Epithelial cell of esophagus (primary cell): ENCODE results near the gene PLEKHA7.

Experiments used
- DNase-seq: peaks from one replicate; pipeline ENCODE4 v3.0.0; 2010; ENCODE audit warnings: low read depth
- H3K4me3 ChIP-seq: 2 replicates; pipeline ENCODE4 v1.5.1; 2011; ENCODE audit warnings: mild to moderate bottlenecking, low read length, control low read depth
- CTCF ChIP-seq: IDR thresholded peaks from 2 replicates; pipeline ENCODE4 v1.5.1; 2011; ENCODE audit warnings: low read depth, mild to moderate bottlenecking, low read length, control low read depth, inconsistent platforms; ENCODE audit not compliant: insufficient read depth; ENCODE audit errors: missing control alignments

The PLEKHA7 gene

GRCh38 chr11:16984229-16984628, 30.0 kb downstream of the PLEKHA7 start:
- no peak for TF ChIP-seq CTCF
- DNase-seq: no peak
- H3K4me3 ChIP-seq: no peak overlapping the region

GRCh38 chr11:16982809-16983208, 31.4 kb downstream of the PLEKHA7 start:
- no peak overlapping the region for H3K4me3 ChIP-seq
- no peak for DNase-seq
- no peak for TF ChIP-seq CTCF

- TF ChIP-seq CTCF: no peak
- H3K4me3 ChIP-seq: no peak overlapping the region
- DNase-seq: no peak
These were observed 31.9 kb downstream of the PLEKHA7 start for GRCh38 chr11:16982256-16982671.

GRCh38 chr11:16981651-16982194, 32.5 kb downstream of the PLEKHA7 start:
- peak; percentile 13 for DNase-seq
- TF ChIP-seq CTCF: no peak
- no peak overlapping the region for H3K4me3 ChIP-seq

GRCh38 chr11:16979703-16980622, 34.3 kb downstream of the PLEKHA7 start:
- no peak overlapping the region for H3K4me3 ChIP-seq
- TF ChIP-seq CTCF: no peak
- DNase-seq: no peak

- H3K4me3 ChIP-seq: no peak overlapping the region
- TF ChIP-seq CTCF: no peak
- DNase-seq: no peak
These were observed 36.3 kb downstream of the PLEKHA7 start for GRCh38 chr11:16977994-16978315.
